T-helper 17 cell (primary cell): ENCODE measurements around the gene LIMK1. TPM values are rescaled to one million over a fixed set of nuclear protein-coding genes. Genes with fewer than 3 reads are reported as not detected.
A peak's percentile ranks its signal among the peaks of the same experiment; 100 is the strongest.

ENCODE experiments used
- ATAC-seq: fragments of 150-1000 bp; cut with Tn5 transposase; 2 replicates; pipeline ENCODE4 v1.10.0; 2021; ENCODE audit warnings: mild to moderate bottlenecking, moderate library complexity
- DNase-seq, 3 donors: peaks; one replicate each; pipeline versions ENCODE4 v3.0.0 to v3.0.0-alpha.2; 2020 to 2021
- H3K9me3 ChIP-seq: one replicate; pipeline ENCODE4 v1.7.0; 2013; ENCODE audit warnings: low read length, mild to moderate bottlenecking; ENCODE audit not compliant: control insufficient read depth, poor library complexity, severe bottlenecking
- H3K27ac Mint-ChIP-seq: one replicate; pipeline ENCODE4 v1.8.0; 2022; ENCODE audit warnings: mild to moderate bottlenecking, moderate library complexity, mixed read lengths
- H3K27me3 Mint-ChIP-seq: one replicate; pipeline ENCODE4 v1.8.0; 2022; ENCODE audit warnings: mixed read lengths
- H3K36me3 Mint-ChIP-seq: one replicate; pipeline ENCODE4 v1.8.0; 2022; ENCODE audit warnings: low read depth, mixed read lengths
- H3K4me1 Mint-ChIP-seq: one replicate; pipeline ENCODE4 v1.8.0; 2022; ENCODE audit warnings: mild to moderate bottlenecking, mixed read lengths
- H3K4me3 Mint-ChIP-seq: one replicate; pipeline ENCODE4 v1.8.0; 2022; ENCODE audit warnings: mild to moderate bottlenecking, moderate library complexity, mixed read lengths
- total RNA-seq, 4 donors: library from RNA in 2 of 4; stranded (reverse) in 2 of 4; gene quantifications; one replicate each; pipeline ENCODE4 v1.2.3 and lab custom pipeline; 2022 to 2026

The LIMK1 gene
- total RNA-seq, 2 donors from 2014 or later = 11.7 to 13.2 TPM

- no peaks in the 10 kb centered on the region for H3K27me3 Mint-ChIP-seq
- no peak overlapping the region for H3K4me3 Mint-ChIP-seq
- no peaks in the 10 kb centered on the region for H3K36me3 Mint-ChIP-seq
- no peaks in the 10 kb centered on the region for H3K9me3 ChIP-seq
- no peak for ATAC-seq
- DNase-seq = no peak
- H3K27ac Mint-ChIP-seq = no peak overlapping the region
- H3K4me1 Mint-ChIP-seq = no peaks in the 10 kb centered on the region
Measured at GRCh38 chr7:74130518-74130917, 46.9 kb downstream of the LIMK1 start.

DNA sequence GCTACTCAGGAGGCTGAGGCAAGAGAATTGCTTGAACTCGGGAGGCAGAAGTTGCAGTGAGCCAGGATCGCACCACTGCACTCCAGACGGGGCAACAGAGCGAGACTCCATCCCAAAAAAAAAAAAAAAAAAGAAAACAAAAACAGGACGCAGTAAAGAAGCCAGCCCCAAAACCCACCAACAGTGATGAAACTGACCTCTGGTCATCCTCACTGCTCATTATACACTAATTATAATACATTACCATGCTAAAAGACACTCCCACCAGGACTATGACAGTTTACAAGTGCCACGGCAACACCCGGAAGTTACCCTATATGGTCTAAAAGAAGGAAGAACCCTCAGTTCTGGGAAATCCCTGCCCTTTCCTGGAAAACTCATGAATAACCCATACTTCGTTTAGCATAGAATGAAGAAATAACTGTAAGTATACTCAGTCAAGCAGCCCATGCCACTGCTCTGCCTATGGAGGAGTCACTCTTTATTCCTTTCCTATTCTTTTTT is 50.6 kb downstream of the LIMK1 start:
- H3K9me3 ChIP-seq = no peaks in the 10 kb centered on the region
- no peaks in the 10 kb centered on the region for H3K27me3 Mint-ChIP-seq
- no peaks in the 10 kb centered on the region for H3K4me1 Mint-ChIP-seq
- H3K36me3 Mint-ChIP-seq = no peaks in the 10 kb centered on the region
- no peak for DNase-seq
- ATAC-seq = no peak
- H3K27ac Mint-ChIP-seq = no peak overlapping the region
- H3K4me3 Mint-ChIP-seq = no peak overlapping the region

GRCh38 chr7:74138334-74138867 is 54.8 kb downstream of the LIMK1 start:
- peak; percentile 47 for ATAC-seq
- Mint-ChIP-seq H3K27ac (no peak overlapping the region), H3K27me3 (no peaks in the 10 kb centered on the region), H3K36me3 (peaks cover 2% of the 10 kb centered on the region), H3K4me1 (peaks cover 2% of the 10 kb centered on the region), H3K4me3 (no peak overlapping the region)
- peak in 1 of 3 donors; percentile 12 for DNase-seq
- H3K9me3 ChIP-seq = no peaks in the 10 kb centered on the region

DNA sequence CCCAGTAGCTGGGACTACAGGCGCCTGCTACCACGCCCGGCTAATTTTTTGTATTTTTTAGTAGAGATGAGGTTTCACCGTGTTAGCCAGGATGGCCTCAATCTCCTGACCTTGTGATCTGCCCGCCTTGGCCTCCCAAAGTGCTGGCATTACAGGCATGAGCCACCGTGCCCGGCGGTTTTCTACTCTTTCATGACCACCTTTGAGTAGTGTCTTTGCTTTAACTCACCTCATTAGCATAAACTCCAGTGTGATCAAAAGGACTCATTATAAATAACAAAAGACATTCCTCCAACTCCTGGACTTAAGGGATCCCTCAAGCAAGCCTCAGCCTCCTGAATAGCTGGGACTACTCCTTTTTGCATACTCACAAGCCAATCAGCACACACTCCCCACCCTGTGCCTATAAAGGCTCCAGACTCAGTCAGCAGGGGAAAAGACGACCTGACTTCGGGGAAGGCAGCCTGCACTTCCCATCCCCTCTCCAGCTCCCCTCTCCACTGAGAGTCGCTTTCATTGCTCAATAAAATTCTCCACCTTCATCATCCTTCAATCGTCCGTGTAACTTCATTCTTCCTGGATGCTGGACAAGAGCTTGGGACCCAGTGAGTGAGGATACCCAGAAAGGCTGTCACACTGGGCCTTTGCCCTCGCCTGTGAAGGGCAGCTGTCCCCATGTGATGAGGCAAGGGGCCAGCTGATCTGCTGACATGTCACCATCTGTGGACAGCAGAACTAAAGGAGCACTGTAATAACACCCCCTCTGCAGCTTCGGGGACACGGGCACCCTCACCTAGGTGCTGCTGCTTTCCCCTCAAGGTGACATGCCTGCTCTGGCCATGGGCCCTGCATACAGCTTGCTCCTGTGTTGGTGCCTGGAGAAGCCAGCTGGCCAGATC is 55.6 kb downstream of the LIMK1 start:
- no peak overlapping the region for H3K27ac Mint-ChIP-seq
- peaks cover 2% of the 10 kb centered on the region for H3K4me1 Mint-ChIP-seq
- no peak overlapping the region for H3K4me3 Mint-ChIP-seq
- DNase-seq = no peak
- no peak for ATAC-seq
- H3K9me3 ChIP-seq = no peaks in the 10 kb centered on the region
- no peaks in the 10 kb centered on the region for H3K27me3 Mint-ChIP-seq
- H3K36me3 Mint-ChIP-seq = peaks cover 2% of the 10 kb centered on the region

DNA sequence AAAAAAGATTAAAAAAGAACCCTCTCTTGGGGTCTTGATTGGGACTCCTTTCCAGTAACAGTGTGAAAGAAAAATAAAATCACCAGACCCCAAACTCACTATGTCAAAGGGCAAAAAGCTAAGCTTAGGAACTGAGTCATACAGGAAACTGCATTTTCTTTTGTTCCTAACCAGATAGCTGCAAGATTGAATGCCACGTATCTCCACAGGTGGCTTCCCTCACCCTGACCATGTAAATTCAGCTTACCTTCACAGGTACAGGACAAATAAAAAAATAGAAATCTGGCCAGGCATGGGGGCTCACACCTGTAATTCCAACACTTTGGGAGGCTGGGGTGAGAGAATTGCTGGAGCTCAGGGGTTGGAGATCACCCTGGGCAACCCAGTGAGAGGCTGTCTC is 58.1 kb downstream of the LIMK1 start:
- no peak for DNase-seq
- no peak for ATAC-seq
- Mint-ChIP-seq H3K4me1 (peaks cover 2% of the 10 kb centered on the region), H3K36me3 (peaks cover 2% of the 10 kb centered on the region), H3K27ac (no peak overlapping the region), H3K27me3 (no peaks in the 10 kb centered on the region), H3K4me3 (no peak overlapping the region)
- H3K9me3 ChIP-seq = no peaks in the 10 kb centered on the region

GRCh38 chr7:74143383-74143782 is 59.8 kb downstream of the LIMK1 start:
- Mint-ChIP-seq H3K4me3 (no peak overlapping the region), H3K27me3 (no peaks in the 10 kb centered on the region), H3K4me1 (peaks cover 2% of the 10 kb centered on the region), H3K36me3 (peaks cover 2% of the 10 kb centered on the region), H3K27ac (no peak overlapping the region)
- no peak for DNase-seq
- H3K9me3 ChIP-seq = no peaks in the 10 kb centered on the region
- ATAC-seq = no peak

GRCh38 chr7:74148491-74148890 is 64.9 kb downstream of the LIMK1 start:
- H3K4me3 Mint-ChIP-seq = no peak overlapping the region
- no peaks in the 10 kb centered on the region for H3K9me3 ChIP-seq
- no peak for ATAC-seq
- no peak for DNase-seq
- H3K36me3 Mint-ChIP-seq = no peaks in the 10 kb centered on the region
- no peak overlapping the region for H3K27ac Mint-ChIP-seq
- H3K27me3 Mint-ChIP-seq = peaks cover 5% of the 10 kb centered on the region
- H3K4me1 Mint-ChIP-seq = no peaks in the 10 kb centered on the region

GRCh38 chr7:74149071-74149470 is 65.5 kb downstream of the LIMK1 start:
- DNase-seq (no peak), ATAC-seq (no peak)
- Mint-ChIP-seq H3K36me3 (no peaks in the 10 kb centered on the region), H3K4me1 (no peaks in the 10 kb centered on the region), H3K4me3 (no peak overlapping the region), H3K27ac (no peak overlapping the region), H3K27me3 (peaks cover 5% of the 10 kb centered on the region)
- no peaks in the 10 kb centered on the region for H3K9me3 ChIP-seq

DNA sequence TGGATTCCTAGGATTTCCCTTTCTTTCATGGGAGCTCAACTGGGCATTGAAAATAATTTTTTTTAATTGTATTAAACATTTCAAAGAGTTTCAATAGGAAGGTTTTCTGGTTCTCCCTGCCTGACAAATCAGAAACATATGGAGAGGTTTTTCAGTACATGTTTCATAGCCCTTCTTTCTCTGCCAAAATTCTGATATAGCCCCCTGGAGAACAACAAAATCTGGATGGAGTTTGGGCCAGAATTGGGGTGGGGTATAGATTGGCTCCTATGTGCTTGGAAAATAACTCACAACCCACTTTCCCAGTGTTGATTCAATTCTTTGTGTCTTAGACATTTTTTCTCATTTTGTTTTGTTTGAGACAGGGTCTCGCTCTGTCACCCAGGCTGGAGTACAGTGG is 66.0 kb downstream of the LIMK1 start:
- DNase-seq = no peak
- Mint-ChIP-seq H3K4me1 (no peaks in the 10 kb centered on the region), H3K27me3 (peaks cover 5% of the 10 kb centered on the region)

DNA sequence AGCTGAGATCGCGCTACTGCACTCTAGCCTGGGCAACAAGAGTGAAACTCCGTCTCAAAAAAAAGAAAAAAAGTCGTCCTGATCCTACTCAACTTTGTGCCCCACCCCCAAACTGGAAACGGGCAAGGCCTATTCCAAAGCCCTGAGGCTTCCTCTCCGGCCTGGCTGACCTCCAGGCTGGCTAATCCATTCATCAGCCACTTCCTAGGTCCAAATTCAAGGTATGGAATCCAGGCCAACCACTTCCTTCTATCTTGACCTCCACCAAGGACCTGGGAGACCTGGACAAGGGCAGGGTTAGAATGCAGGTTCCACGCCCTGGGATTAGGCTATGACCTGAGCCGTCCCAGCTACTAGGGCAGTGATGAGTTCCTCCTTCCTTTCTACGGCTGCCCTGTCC is 70.1 kb downstream of the LIMK1 start:
- H3K36me3 Mint-ChIP-seq = no peaks in the 10 kb centered on the region
- ATAC-seq (no peak), DNase-seq (no peak)
- H3K4me3 Mint-ChIP-seq = no peak overlapping the region
- no peaks in the 10 kb centered on the region for H3K4me1 Mint-ChIP-seq
- H3K9me3 ChIP-seq = no peaks in the 10 kb centered on the region
- H3K27me3 Mint-ChIP-seq = peaks cover 5% of the 10 kb centered on the region
- no peak overlapping the region for H3K27ac Mint-ChIP-seq

More for the DNA sequence above, 66.0 kb downstream of the LIMK1 start:
- no peak for ATAC-seq
- Mint-ChIP-seq H3K27ac (no peak overlapping the region), H3K36me3 (no peaks in the 10 kb centered on the region), H3K4me3 (no peak overlapping the region)
- H3K9me3 ChIP-seq = no peaks in the 10 kb centered on the region

- ATAC-seq (no peak), DNase-seq (no peak)
- H3K4me3 Mint-ChIP-seq = no peak overlapping the region
- peaks cover 5% of the 10 kb centered on the region for H3K27me3 Mint-ChIP-seq
- no peak overlapping the region for H3K27ac Mint-ChIP-seq
- no peaks in the 10 kb centered on the region for H3K4me1 Mint-ChIP-seq
- H3K36me3 Mint-ChIP-seq = no peaks in the 10 kb centered on the region
- no peaks in the 10 kb centered on the region for H3K9me3 ChIP-seq
Measured at GRCh38 chr7:74155810-74156395, 72.3 kb downstream of the LIMK1 start.

DNA sequence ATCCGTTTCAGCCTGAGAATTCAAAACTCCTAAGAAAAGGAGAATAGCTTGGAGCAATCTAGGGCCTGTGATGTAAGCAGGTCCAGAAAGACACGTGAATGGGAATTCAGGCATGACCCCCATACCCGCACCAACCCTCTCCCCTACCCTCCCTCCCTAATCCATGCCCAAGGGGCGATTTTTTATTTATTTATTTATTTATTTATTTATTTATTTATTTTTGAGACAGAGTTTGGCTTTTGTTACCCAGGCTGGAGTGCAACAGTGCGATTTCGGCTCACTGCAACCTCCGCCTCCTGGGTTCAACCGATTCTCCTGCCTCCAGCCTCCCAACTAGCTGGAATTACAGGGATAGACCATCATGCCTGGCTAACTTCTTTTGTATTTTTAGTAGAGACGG is 74.0 kb downstream of the LIMK1 start:
- Mint-ChIP-seq H3K36me3 (no peaks in the 10 kb centered on the region), H3K27ac (no peak overlapping the region), H3K27me3 (no peaks in the 10 kb centered on the region), H3K4me1 (no peaks in the 10 kb centered on the region), H3K4me3 (no peak overlapping the region)
- no peaks in the 10 kb centered on the region for H3K9me3 ChIP-seq
- ATAC-seq (no peak), DNase-seq (no peak)

GRCh38 chr7:74164985-74165456 is 81.4 kb downstream of the LIMK1 start:
- Mint-ChIP-seq H3K27ac (no peak overlapping the region), H3K4me1 (no peaks in the 10 kb centered on the region), H3K4me3 (no peak overlapping the region), H3K36me3 (no peaks in the 10 kb centered on the region), H3K27me3 (no peaks in the 10 kb centered on the region)
- DNase-seq (no peak), ATAC-seq (no peak)
- no peaks in the 10 kb centered on the region for H3K9me3 ChIP-seq
